HEK293 (cell line): ENCODE data around the gene ASAP2.

Experiments
- CTCF ChIA-PET: fragments of 350-600 bp; formaldehyde crosslinking; extraction: SDS; loops from one replicate; lab custom pipeline; 2021; ENCODE audit warnings: antibody characterized with exemption; lab: Yijun Ruan, JAX
- POLR2A ChIA-PET: fragments of 300-600 bp; formaldehyde crosslinking; extraction: SDS; loops from one replicate; lab custom pipeline; 2020; ENCODE audit warnings: antibody characterized with exemption, inconsistent platforms; lab: Yijun Ruan, JAX
- H3K27ac ChIP-seq: fragments of 200-500 bp; sonication (Bioruptor generic); 2 replicates; pipeline ENCODE4 v1.5.1; 2014; ENCODE audit warnings: low read depth, low read length, control low read depth, inconsistent platforms; ENCODE audit errors: extremely low read depth
- H3K36me3 ChIP-seq, 2 experiments: fragments of 200-500 bp in 1 of 2; sonication (Bioruptor generic) in 1 of 2; 1 replicate in 1 of 2; 2 replicates in 1 of 2; pipeline ENCODE4 v1.5.1; 2014 to 2017; ENCODE audit warnings: inconsistent platforms in 2 of 2, low read length in 2 of 2; ENCODE audit not compliant: control insufficient read depth in 2 of 2, insufficient read depth in 1 of 2
- H3K4me1 ChIP-seq: fragments of 200-500 bp; sonication (Bioruptor generic); 2 replicates; pipeline ENCODE4 v1.5.1; 2014; ENCODE audit warnings: mild to moderate bottlenecking, low read length, inconsistent platforms; ENCODE audit not compliant: control insufficient read depth, insufficient read depth
- H3K4me3 ChIP-seq: 2 replicates; pipeline ENCODE4 v1.5.1; 2011; ENCODE audit warnings: low read depth, mild to moderate bottlenecking, control low read depth, low read length, moderate library complexity
- H3K9me3 ChIP-seq: fragments of 200-500 bp; sonication (Bioruptor generic); 2 replicates; pipeline ENCODE4 v1.5.1; 2014; ENCODE audit warnings: low read depth, low read length, inconsistent platforms; ENCODE audit not compliant: control insufficient read depth, insufficient read depth
- ELK4 ChIP-seq: IDR thresholded peaks from 2 replicates; pipeline ENCODE4 v1.6.1; 2011; ENCODE audit warnings: mild to moderate bottlenecking, low read depth, low read length, borderline replicate concordance
- KLF10 ChIP-seq: fragments of 450-650 bp; IDR thresholded peaks from 2 replicates; pipeline ENCODE4 v1.5.1; 2018; ENCODE audit warnings: missing biosample characterization, mild to moderate bottlenecking, missing genetic modification characterization
- ZBTB11 ChIP-seq: fragments of 450-650 bp; formaldehyde crosslinking; conservative IDR thresholded peaks from 2 replicates; pipeline ENCODE4 v1.5.1; 2016; ENCODE audit warnings: low read depth, missing biosample characterization, missing genetic modification characterization
- ZBTB48 ChIP-seq: fragments of 450-650 bp; formaldehyde crosslinking; IDR thresholded peaks from 2 replicates; pipeline ENCODE4 v1.5.1; 2016; ENCODE audit warnings: missing biosample characterization, missing genetic modification characterization
- ZEB2 ChIP-seq: fragments of 450-650 bp; formaldehyde crosslinking; IDR thresholded peaks from 2 replicates; pipeline ENCODE4 v1.5.1; 2016; ENCODE audit warnings: missing biosample characterization, missing genetic modification characterization
- ZIC2 ChIP-seq: fragments of 450-650 bp; formaldehyde crosslinking; IDR thresholded peaks from 2 replicates; pipeline ENCODE4 v1.5.1; 2016; ENCODE audit warnings: missing biosample characterization, missing genetic modification characterization
- ZNF112 ChIP-seq: fragments of 450-650 bp; formaldehyde crosslinking; IDR thresholded peaks from 2 replicates; pipeline ENCODE4 v1.5.0; 2017; ENCODE audit warnings: missing biosample characterization, missing genetic modification characterization
- ZNF132 ChIP-seq: fragments of 450-650 bp; formaldehyde crosslinking; IDR thresholded peaks from 2 replicates; pipeline ENCODE4 v1.5.1; 2017; ENCODE audit warnings: missing biosample characterization, missing genetic modification characterization, borderline replicate concordance
- ZNF169 ChIP-seq: fragments of 450-650 bp; formaldehyde crosslinking; IDR thresholded peaks from 2 replicates; pipeline ENCODE4 v1.5.1; 2016; ENCODE audit warnings: missing biosample characterization, missing genetic modification characterization
- ZNF174 ChIP-seq: fragments of 450-650 bp; formaldehyde crosslinking; IDR thresholded peaks from 2 replicates; pipeline ENCODE4 v1.5.0; 2017; ENCODE audit warnings: missing biosample characterization, mild to moderate bottlenecking, missing genetic modification characterization
- ZNF2 ChIP-seq: fragments of 450-650 bp; formaldehyde crosslinking; IDR thresholded peaks from 2 replicates; pipeline ENCODE4 v1.5.1; 2016; ENCODE audit warnings: missing biosample characterization, missing genetic modification characterization
- ZNF24 ChIP-seq: fragments of 450-650 bp; formaldehyde crosslinking; IDR thresholded peaks from 2 replicates; pipeline ENCODE4 v1.5.1; 2016; ENCODE audit warnings: missing biosample characterization, missing genetic modification characterization
- ZNF292 ChIP-seq: fragments of 450-650 bp; formaldehyde crosslinking; IDR thresholded peaks from 2 replicates; pipeline ENCODE4 v1.5.1; 2016; ENCODE audit warnings: low read depth, missing biosample characterization, missing genetic modification characterization, borderline replicate concordance
- ZNF311 ChIP-seq: fragments of 450-650 bp; formaldehyde crosslinking; IDR thresholded peaks from 2 replicates; pipeline ENCODE4 v1.5.1; 2017; ENCODE audit warnings: missing biosample characterization, missing genetic modification characterization, borderline replicate concordance
- ZNF433 ChIP-seq: fragments of 450-650 bp; formaldehyde crosslinking; IDR thresholded peaks from 2 replicates; pipeline ENCODE4 v1.5.1; 2016; ENCODE audit warnings: missing biosample characterization, missing genetic modification characterization, low read depth
- ZNF521 ChIP-seq: fragments of 450-650 bp; formaldehyde crosslinking; IDR thresholded peaks from 2 replicates; pipeline ENCODE4 v1.5.1; 2017; ENCODE audit warnings: missing biosample characterization, mild to moderate bottlenecking, missing genetic modification characterization
- ZNF596 ChIP-seq: fragments of 450-650 bp; IDR thresholded peaks from 2 replicates; pipeline ENCODE4 v1.5.0; 2018; ENCODE audit warnings: missing biosample characterization, mild to moderate bottlenecking, missing genetic modification characterization, moderate library complexity
- ZNF776 ChIP-seq: fragments of 450-650 bp; formaldehyde crosslinking; IDR thresholded peaks from 2 replicates; pipeline ENCODE4 v1.5.0; 2017; ENCODE audit warnings: missing biosample characterization, missing genetic modification characterization, borderline replicate concordance
- TF ChIP-seq, protein P1 (sequence below): fragments of 450-650 bp; formaldehyde crosslinking; IDR thresholded peaks from 2 replicates; pipeline ENCODE4 v1.5.1; 2016; ENCODE audit warnings: missing biosample characterization, missing genetic modification characterization
- TF ChIP-seq, protein P2 (sequence below): fragments of 450-650 bp; formaldehyde crosslinking; IDR thresholded peaks from 2 replicates; pipeline ENCODE4 v1.5.1; 2016; ENCODE audit warnings: missing biosample characterization, missing genetic modification characterization
- TF ChIP-seq, protein P3 (sequence below): fragments of 450-650 bp; formaldehyde crosslinking; IDR thresholded peaks from 2 replicates; pipeline ENCODE4 v1.5.1; 2016; ENCODE audit warnings: missing biosample characterization, missing genetic modification characterization
- TF ChIP-seq, protein P4 (sequence below): fragments of 450-650 bp; formaldehyde crosslinking; IDR thresholded peaks from 2 replicates; pipeline ENCODE4 v1.5.0; 2017; ENCODE audit warnings: missing biosample characterization, missing genetic modification characterization, borderline replicate concordance

The ASAP2 gene

GRCh38 chr2:9297156-9297555 is 90.5 kb downstream of the ASAP2 start (continued):
- no peak for TF ChIP-seq ELK4
- TF ChIP-seq, protein P1, sequence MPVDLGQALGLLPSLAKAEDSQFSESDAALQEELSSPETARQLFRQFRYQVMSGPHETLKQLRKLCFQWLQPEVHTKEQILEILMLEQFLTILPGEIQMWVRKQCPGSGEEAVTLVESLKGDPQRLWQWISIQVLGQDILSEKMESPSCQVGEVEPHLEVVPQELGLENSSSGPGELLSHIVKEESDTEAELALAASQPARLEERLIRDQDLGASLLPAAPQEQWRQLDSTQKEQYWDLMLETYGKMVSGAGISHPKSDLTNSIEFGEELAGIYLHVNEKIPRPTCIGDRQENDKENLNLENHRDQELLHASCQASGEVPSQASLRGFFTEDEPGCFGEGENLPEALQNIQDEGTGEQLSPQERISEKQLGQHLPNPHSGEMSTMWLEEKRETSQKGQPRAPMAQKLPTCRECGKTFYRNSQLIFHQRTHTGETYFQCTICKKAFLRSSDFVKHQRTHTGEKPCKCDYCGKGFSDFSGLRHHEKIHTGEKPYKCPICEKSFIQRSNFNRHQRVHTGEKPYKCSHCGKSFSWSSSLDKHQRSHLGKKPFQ (tag by site-specific recombination): no peak
- no peak for TF ChIP-seq ZEB2 (tag by site-specific recombination)
- TF ChIP-seq ZIC2 (tag by site-specific recombination): no peak
- no peak for TF ChIP-seq ZBTB48
- TF ChIP-seq ZNF776 (tag by site-specific recombination): no peak
- TF ChIP-seq ZNF596 (tag by site-specific recombination): no peak

GRCh38 chr2:9297807-9298206 is 91.2 kb downstream of the ASAP2 start:
- CTCF ChIA-PET: interaction anchor here (0.8 to 1.9 kb wide), 4 partner anchors 10 to 135 kb away, joined by 3 to 5 read pairs (median 3); no protein-coding TSS in a partner anchor
- H3K36me3 ChIP-seq: peaks cover 0 to 3% of the 10 kb centered on the region in 2 experiments; a peak in 1 of 3 replicates
- POLR2A ChIA-PET: no interaction called here
- TF ChIP-seq ZNF24 (tag by site-specific recombination) (no peak), KLF10 (tag by site-specific recombination) (no peak), ZNF311 (tag by site-specific recombination) (no peak), ZNF433 (tag by site-specific recombination) (no peak), ZNF521 (tag by site-specific recombination) (no peak), ZNF2 (tag by site-specific recombination) (no peak)
- TF ChIP-seq, protein P2, sequence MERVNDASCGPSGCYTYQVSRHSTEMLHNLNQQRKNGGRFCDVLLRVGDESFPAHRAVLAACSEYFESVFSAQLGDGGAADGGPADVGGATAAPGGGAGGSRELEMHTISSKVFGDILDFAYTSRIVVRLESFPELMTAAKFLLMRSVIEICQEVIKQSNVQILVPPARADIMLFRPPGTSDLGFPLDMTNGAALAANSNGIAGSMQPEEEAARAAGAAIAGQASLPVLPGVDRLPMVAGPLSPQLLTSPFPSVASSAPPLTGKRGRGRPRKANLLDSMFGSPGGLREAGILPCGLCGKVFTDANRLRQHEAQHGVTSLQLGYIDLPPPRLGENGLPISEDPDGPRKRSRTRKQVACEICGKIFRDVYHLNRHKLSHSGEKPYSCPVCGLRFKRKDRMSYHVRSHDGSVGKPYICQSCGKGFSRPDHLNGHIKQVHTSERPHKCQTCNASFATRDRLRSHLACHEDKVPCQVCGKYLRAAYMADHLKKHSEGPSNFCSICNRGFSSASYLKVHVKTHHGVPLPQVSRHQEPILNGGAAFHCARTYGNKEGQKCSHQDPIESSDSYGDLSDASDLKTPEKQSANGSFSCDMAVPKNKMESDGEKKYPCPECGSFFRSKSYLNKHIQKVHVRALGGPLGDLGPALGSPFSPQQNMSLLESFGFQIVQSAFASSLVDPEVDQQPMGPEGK (tag by site-specific recombination): no peak
- peaks cover 4% of the 10 kb centered on the region; the same call in 1 of the 2 replicates for H3K4me1 ChIP-seq
- H3K9me3 ChIP-seq: no peaks in the 10 kb centered on the region
- H3K27ac ChIP-seq: no peak overlapping the region
- H3K4me3 ChIP-seq: no peak overlapping the region

- POLR2A ChIA-PET: no interaction called here
- CTCF ChIA-PET: interaction anchor here (1.9 kb wide), 1 partner anchor 11 kb away, joined by 5 read pairs; no protein-coding TSS in a partner anchor
- H3K27ac ChIP-seq: no peak overlapping the region
These were observed 92.0 kb downstream of the ASAP2 start for GRCh38 chr2:9298583-9298982.

More at GRCh38 chr2:9298583-9298982, 92.0 kb downstream of the ASAP2 start:
- Histone ChIP-seq H3K9me3 (no peaks in the 10 kb centered on the region), H3K4me3 (no peak overlapping the region), H3K36me3 (peaks cover 0 to 3% of the 10 kb centered on the region in 2 experiments; a peak in 1 of 3 replicates), H3K4me1 (peaks cover 4% of the 10 kb centered on the region; the same call in 1 of the 2 replicates)
- TF ChIP-seq ZNF169 (tag by site-specific recombination) (no peak), ZNF2 (tag by site-specific recombination) (no peak), ZNF132 (tag by site-specific recombination) (no peak), ZNF174 (tag by site-specific recombination) (no peak), ZNF292 (tag by site-specific recombination) (no peak), ZNF112 (no peak), ZBTB11 (no peak)
- TF ChIP-seq, protein P3, sequence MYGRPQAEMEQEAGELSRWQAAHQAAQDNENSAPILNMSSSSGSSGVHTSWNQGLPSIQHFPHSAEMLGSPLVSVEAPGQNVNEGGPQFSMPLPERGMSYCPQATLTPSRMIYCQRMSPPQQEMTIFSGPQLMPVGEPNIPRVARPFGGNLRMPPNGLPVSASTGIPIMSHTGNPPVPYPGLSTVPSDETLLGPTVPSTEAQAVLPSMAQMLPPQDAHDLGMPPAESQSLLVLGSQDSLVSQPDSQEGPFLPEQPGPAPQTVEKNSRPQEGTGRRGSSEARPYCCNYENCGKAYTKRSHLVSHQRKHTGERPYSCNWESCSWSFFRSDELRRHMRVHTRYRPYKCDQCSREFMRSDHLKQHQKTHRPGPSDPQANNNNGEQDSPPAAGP (tag by site-specific recombination): no peak
- TF ChIP-seq, protein P4, sequence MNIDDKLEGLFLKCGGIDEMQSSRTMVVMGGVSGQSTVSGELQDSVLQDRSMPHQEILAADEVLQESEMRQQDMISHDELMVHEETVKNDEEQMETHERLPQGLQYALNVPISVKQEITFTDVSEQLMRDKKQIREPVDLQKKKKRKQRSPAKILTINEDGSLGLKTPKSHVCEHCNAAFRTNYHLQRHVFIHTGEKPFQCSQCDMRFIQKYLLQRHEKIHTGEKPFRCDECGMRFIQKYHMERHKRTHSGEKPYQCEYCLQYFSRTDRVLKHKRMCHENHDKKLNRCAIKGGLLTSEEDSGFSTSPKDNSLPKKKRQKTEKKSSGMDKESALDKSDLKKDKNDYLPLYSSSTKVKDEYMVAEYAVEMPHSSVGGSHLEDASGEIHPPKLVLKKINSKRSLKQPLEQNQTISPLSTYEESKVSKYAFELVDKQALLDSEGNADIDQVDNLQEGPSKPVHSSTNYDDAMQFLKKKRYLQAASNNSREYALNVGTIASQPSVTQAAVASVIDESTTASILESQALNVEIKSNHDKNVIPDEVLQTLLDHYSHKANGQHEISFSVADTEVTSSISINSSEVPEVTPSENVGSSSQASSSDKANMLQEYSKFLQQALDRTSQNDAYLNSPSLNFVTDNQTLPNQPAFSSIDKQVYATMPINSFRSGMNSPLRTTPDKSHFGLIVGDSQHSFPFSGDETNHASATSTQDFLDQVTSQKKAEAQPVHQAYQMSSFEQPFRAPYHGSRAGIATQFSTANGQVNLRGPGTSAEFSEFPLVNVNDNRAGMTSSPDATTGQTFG (tag by site-specific recombination): no peak
